GM12878 (cell line): ENCODE data around the gene BSCL2. TPM values are rescaled to one million over a fixed set of nuclear protein-coding genes. Genes with fewer than 3 reads are reported as not detected.

ENCODE experiments used
- CHD2 ChIP-seq: IDR thresholded peaks from 2 replicates; pipeline ENCODE4 v1.6.1; 2011; ENCODE audit warnings: low read depth, low read length, improper control_type of control experiment, borderline replicate concordance
- CTCF ChIP-seq, 3 experiments: IDR thresholded peaks in 2 of 3; conservative IDR thresholded peaks in 1 of 3; 2 replicates each; pipeline ENCODE4 v1.5.1; 2011; ENCODE audit warnings: low read depth in 3 of 3, low read length in 3 of 3, mild to moderate bottlenecking in 3 of 3, control low read depth in 2 of 3, moderate library complexity in 2 of 3, inconsistent platforms in 1 of 3, mixed read lengths in 1 of 3; ENCODE audit not compliant: control insufficient read depth in 2 of 3, insufficient read depth in 1 of 3; ENCODE audit errors: extremely low read depth in 1 of 3
- ELK1 ChIP-seq: IDR thresholded peaks from 2 replicates; pipeline ENCODE4 v1.6.1; 2012; ENCODE audit warnings: low read depth, low read length, improper control_type of control experiment
- EZH2 ChIP-seq: IDR thresholded peaks from 2 replicates; pipeline ENCODE4 v1.6.1; 2012; ENCODE audit warnings: low read depth, mild to moderate bottlenecking, control low read depth, inconsistent platforms, low read length, borderline replicate concordance; ENCODE audit not compliant: control insufficient read depth
- KAT2A ChIP-seq: conservative IDR thresholded peaks from 2 replicates; pipeline ENCODE4 v1.6.1; 2011; ENCODE audit warnings: low read depth, low read length; ENCODE audit not compliant: control insufficient read depth
- LARP7 ChIP-seq: fragments of 450-650 bp; IDR thresholded peaks from 2 replicates; pipeline ENCODE4 v1.6.1; 2017; ENCODE audit warnings: mild to moderate bottlenecking
- NFXL1 ChIP-seq: fragments of 450-650 bp; IDR thresholded peaks from 2 replicates; pipeline ENCODE4 v1.6.1; 2017; ENCODE audit warnings: antibody characterized with exemption, mild to moderate bottlenecking, borderline replicate concordance
- NFYB ChIP-seq: IDR thresholded peaks from 2 replicates; pipeline ENCODE4 v1.6.1; 2011; ENCODE audit warnings: low read depth, mild to moderate bottlenecking, low read length, improper control_type of control experiment, moderate library complexity; ENCODE audit not compliant: insufficient read depth
- NR2C2 ChIP-seq: IDR thresholded peaks from 2 replicates; pipeline ENCODE4 v1.6.1; 2011; ENCODE audit warnings: borderline replicate concordance, low read depth; ENCODE audit not compliant: control insufficient read depth, insufficient read length
- SMARCA5 ChIP-seq: fragments of 450-650 bp; IDR thresholded peaks from 2 replicates; pipeline ENCODE4 v1.6.1; 2017; ENCODE audit warnings: mild to moderate bottlenecking
- SMC3 ChIP-seq: IDR thresholded peaks from 2 replicates; pipeline ENCODE4 v1.6.1; 2011; ENCODE audit warnings: low read length, improper control_type of control experiment, borderline replicate concordance
- SPI1 ChIP-seq: IDR thresholded peaks from 2 replicates; pipeline ENCODE4 v1.6.1; 2011; ENCODE audit warnings: low read depth, mild to moderate bottlenecking, low read length, moderate library complexity, borderline replicate concordance; ENCODE audit not compliant: insufficient read depth
- STAT3 ChIP-seq: IDR thresholded peaks from 2 replicates; pipeline ENCODE4 v1.6.1; 2011; ENCODE audit warnings: low read depth, low read length, improper control_type of control experiment
- TAF1 ChIP-seq: IDR thresholded peaks from 2 replicates; pipeline ENCODE4 v1.6.1; 2011; ENCODE audit warnings: mild to moderate bottlenecking, low read depth, low read length, borderline replicate concordance
- TCF7 ChIP-seq: IDR thresholded peaks from 2 replicates; pipeline ENCODE4 v1.6.1; 2014; ENCODE audit warnings: antibody characterized with exemption, borderline replicate concordance
- USF1 ChIP-seq: IDR thresholded peaks from 2 replicates; pipeline ENCODE4 v1.6.1; 2011; ENCODE audit warnings: borderline replicate concordance, low read depth, mild to moderate bottlenecking, moderate library complexity, mixed read lengths, low read length; ENCODE audit not compliant: insufficient read depth; ENCODE audit errors: extremely low read length
- ZBTB33 ChIP-seq: fragments of 450-650 bp; IDR thresholded peaks from 2 replicates; pipeline ENCODE4 v1.6.1; 2017; ENCODE audit warnings: mild to moderate bottlenecking
- ZNF687 ChIP-seq: fragments of 450-650 bp; IDR thresholded peaks from 2 replicates; pipeline ENCODE4 v1.6.1; 2017; ENCODE audit warnings: mild to moderate bottlenecking, moderate library complexity
- polyA plus RNA-seq, 11 experiments: library from polyadenylated mRNA; depleted of rRNA in 4 of 11; unstranded in 6 of 11; stranded (reverse) in 5 of 11; fragments of >200 nt; fragmentation: Nextera tagmentation in 4 of 11; fragmentation: Illumina TruSeq in 1 of 11; extraction: Ambion mirVana in 4 of 11; extraction: Trizol in 1 of 11; gene quantifications; 1 replicate in 1 of 11; 2 replicates in 10 of 11; pipeline versions ENCODE4 v1.2.1 to v1.2.3, GENCODE V29; 2011 to 2016; ENCODE audit warnings: inconsistent platforms in 2 of 11, missing spikeins in 2 of 11, low read depth in 1 of 11
- total RNA-seq, 4 experiments: library from RNA; depleted of rRNA in 3 of 4; stranded (reverse); fragments of >200 nt in 3 of 4; fragmentation: Illumina TruSeq in 1 of 4; extraction: Trizol in 1 of 4; gene quantifications; 2 replicates each; pipeline versions ENCODE4 v1.2.1 to v1.2.3, GENCODE V29; 2013 to 2021

BSCL2 gene
- total and polyA plus RNA-seq, 10 of the 15 experiments (the other 5 are each of a cell fraction or from before 2014, with no cell fraction given): 12.3 to 57.9 (median 21.8) TPM

GRCh38 chr11:62680825-62681240 lies 26.4 kb downstream of the BSCL2 start (continued):
- TF ChIP-seq NFYB: no peak
- TF ChIP-seq ZNF687: no peak
- no peak for TF ChIP-seq TAF1
- TF ChIP-seq TCF7: no peak
- peak; percentile 32; the same call in 1 of the 2 replicates for TF ChIP-seq SMC3
- TF ChIP-seq STAT3: no peak
- no peak for TF ChIP-seq NFXL1
- no peak for TF ChIP-seq ELK1
- TF ChIP-seq USF1: no peak
- TF ChIP-seq ZBTB33: no peak
- no peak for TF ChIP-seq KAT2A
- TF ChIP-seq NR2C2: no peak
- TF ChIP-seq LARP7: no peak
- TF ChIP-seq CHD2: no peak
- TF ChIP-seq EZH2: no peak
- peak; percentile 63 to 69 (median 65) for TF ChIP-seq CTCF (IDR thresholded peaks at IDR 0.05 in 2 of 3, conservative IDR thresholded peaks at IDR 0.05 in 1 of 3; ENCODE audit: control insufficient read depth in 2 of 3, extremely low read depth in 1 of 3, insufficient read depth in 1 of 3, low read depth in 3 of 3, low read length in 3 of 3)
- TF ChIP-seq SPI1: no peak
- TF ChIP-seq SMARCA5: no peak
- TF ChIP-seq, all 136 proteins: peak for 4
